ENCODE measurements around the gene NAV3. TPM values are rescaled to one million over a fixed set of nuclear protein-coding genes. Genes with fewer than 3 reads are reported as not detected.
A peak's percentile ranks its signal among the peaks of the same experiment; 100 is the strongest.

The NAV3 gene
- total RNA-seq, 1 experiment from 2014 or later = 6.8 TPM

DNA sequence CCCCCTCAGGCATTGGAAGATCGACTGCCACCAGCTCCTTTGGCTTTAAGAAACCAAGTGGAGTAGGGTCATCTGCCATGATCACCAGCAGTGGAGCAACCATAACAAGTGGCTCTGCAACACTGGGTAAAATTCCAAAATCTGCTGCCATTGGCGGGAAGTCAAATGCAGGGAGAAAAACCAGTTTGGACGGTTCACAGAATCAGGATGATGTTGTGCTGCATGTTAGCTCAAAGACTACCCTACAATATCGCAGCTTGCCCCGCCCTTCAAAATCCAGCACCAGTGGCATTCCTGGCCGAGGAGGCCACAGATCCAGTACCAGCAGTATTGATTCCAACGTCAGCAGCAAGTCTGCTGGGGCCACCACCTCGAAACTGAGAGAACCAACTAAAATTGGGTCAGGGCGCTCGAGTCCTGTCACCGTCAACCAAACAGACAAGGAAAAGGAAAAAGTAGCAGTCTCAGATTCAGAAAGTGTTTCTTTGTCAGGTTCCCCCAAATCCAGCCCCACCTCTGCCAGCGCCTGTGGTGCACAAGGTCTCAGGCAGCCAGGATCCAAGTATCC lies 288.7 kb downstream of the NAV3 start:
- peaks cover 8% of the 10 kb centered on the region for H3K4me1 ChIP-seq (ENCODE audit: insufficient read depth, low read length)
- no peaks in the 10 kb centered on the region for H3F3A ChIP-seq (ENCODE audit: low read length, unreplicated experiment)
- no peaks in the 10 kb centered on the region for H3K9me2 ChIP-seq (replicated peaks; ENCODE audit: low read length)
- no peak overlapping the region for H3K4me2 ChIP-seq (ENCODE audit: low read length)
- H3K9ac ChIP-seq (ENCODE audit: low read length) = no peak overlapping the region
- POLR2A ChIA-PET (ENCODE audit: unreplicated experiment) = no interaction called here
- no peaks in the 10 kb centered on the region for H3K9me3 ChIP-seq (ENCODE audit: low read length)
- CTCF ChIA-PET = no interaction called here
- DNase-seq = peak; percentile 63
- TF ChIP-seq EZH2 (IDR thresholded peaks at IDR 0.05; ENCODE audit: low read length, unreplicated experiment) (no peak), EZH2phosphoT487 (IDR thresholded peaks at IDR 0.05; ENCODE audit: borderline replicate concordance, low read length) (no peak)
- TF ChIP-seq, protein P1, sequence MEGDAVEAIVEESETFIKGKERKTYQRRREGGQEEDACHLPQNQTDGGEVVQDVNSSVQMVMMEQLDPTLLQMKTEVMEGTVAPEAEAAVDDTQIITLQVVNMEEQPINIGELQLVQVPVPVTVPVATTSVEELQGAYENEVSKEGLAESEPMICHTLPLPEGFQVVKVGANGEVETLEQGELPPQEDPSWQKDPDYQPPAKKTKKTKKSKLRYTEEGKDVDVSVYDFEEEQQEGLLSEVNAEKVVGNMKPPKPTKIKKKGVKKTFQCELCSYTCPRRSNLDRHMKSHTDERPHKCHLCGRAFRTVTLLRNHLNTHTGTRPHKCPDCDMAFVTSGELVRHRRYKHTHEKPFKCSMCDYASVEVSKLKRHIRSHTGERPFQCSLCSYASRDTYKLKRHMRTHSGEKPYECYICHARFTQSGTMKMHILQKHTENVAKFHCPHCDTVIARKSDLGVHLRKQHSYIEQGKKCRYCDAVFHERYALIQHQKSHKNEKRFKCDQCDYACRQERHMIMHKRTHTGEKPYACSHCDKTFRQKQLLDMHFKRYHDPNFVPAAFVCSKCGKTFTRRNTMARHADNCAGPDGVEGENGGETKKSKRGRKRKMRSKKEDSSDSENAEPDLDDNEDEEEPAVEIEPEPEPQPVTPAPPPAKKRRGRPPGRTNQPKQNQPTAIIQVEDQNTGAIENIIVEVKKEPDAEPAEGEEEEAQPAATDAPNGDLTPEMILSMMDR (conservative IDR thresholded peaks at IDR 0.05; ENCODE audit: low read depth, low read length) = no peak
- H3K79me2 ChIP-seq (ENCODE audit: low read length) = no peaks in the 10 kb centered on the region
- no TSS peak for BruUV-seq (replicated peaks)
- H3K27me3 ChIP-seq (ENCODE audit: low read length) = no peaks in the 10 kb centered on the region
- no peaks in the 10 kb centered on the region for H4K20me1 ChIP-seq (ENCODE audit: low read length)
- H3K36me3 ChIP-seq (ENCODE audit: low read depth, low read length) = no peaks in the 10 kb centered on the region
- 0 out of 2 replicates have a peak overlapping the region, but pooled peaks have one; percentile 9 for H2AFZ ChIP-seq (ENCODE audit: low read length)
- intact Hi-C loops (cut with micrococcal nuclease) = no loop called here
- H3K4me3 ChIP-seq (ENCODE audit: low read length) = no peak overlapping the region
- ATAC-seq = peak; percentile 27; the same call in 1 of the 2 replicates
- H3K27ac ChIP-seq (ENCODE audit: low read length) = no peak overlapping the region

- no peaks in the 10 kb centered on the region for H4K20me1 ChIP-seq (ENCODE audit: low read length)
- H3K79me2 ChIP-seq (ENCODE audit: low read length) = no peaks in the 10 kb centered on the region
- intact Hi-C loops (cut with micrococcal nuclease) = loop anchor here (5.0 to 10.0 kb wide), 2 partner anchors 178 to 396 kb away; no protein-coding TSS in a partner anchor
- H2AFZ ChIP-seq (ENCODE audit: low read length) = peak overlapping the region; percentile 39; the same call in 1 of the 2 replicates
- no peaks in the 10 kb centered on the region for H3K27me3 ChIP-seq (ENCODE audit: low read length)
- no peak overlapping the region for H3K27ac ChIP-seq (ENCODE audit: low read length)
- H3K4me2 ChIP-seq (ENCODE audit: low read length) = no peak overlapping the region
- ChIA-PET CTCF (no interaction called here), POLR2A (ENCODE audit: unreplicated experiment) (no interaction called here)
- no peak overlapping the region for H3K9ac ChIP-seq (ENCODE audit: low read length)
- no peaks in the 10 kb centered on the region for H3K9me3 ChIP-seq (ENCODE audit: low read length)
- ATAC-seq (no peak), DNase-seq (no peak)
- H3K4me3 ChIP-seq (ENCODE audit: low read length) = no peak overlapping the region
- no peaks in the 10 kb centered on the region for H3K36me3 ChIP-seq (ENCODE audit: low read depth, low read length)
- BruUV-seq (replicated peaks) = no TSS peak
- no peaks in the 10 kb centered on the region for H3K9me2 ChIP-seq (replicated peaks; ENCODE audit: low read length)
- TF ChIP-seq EZH2phosphoT487 (IDR thresholded peaks at IDR 0.05; ENCODE audit: borderline replicate concordance, low read length) = no peak
- TF ChIP-seq EZH2 (IDR thresholded peaks at IDR 0.05; ENCODE audit: low read length, unreplicated experiment) = no peak
- TF ChIP-seq, protein P1 (conservative IDR thresholded peaks at IDR 0.05; ENCODE audit: low read depth, low read length) = no peak
- no peaks in the 10 kb centered on the region for H3F3A ChIP-seq (ENCODE audit: low read length, unreplicated experiment)
- H3K4me1 ChIP-seq (ENCODE audit: insufficient read depth, low read length) = peaks cover 8% of the 10 kb centered on the region
Observed at GRCh38 chr12:78120306-78120705, 289.6 kb downstream of the NAV3 start.

GRCh38 chr12:78120866-78121560 lies 290.3 kb downstream of the NAV3 start:
- ChIA-PET CTCF (interaction anchor here (1.2 kb wide), 1 partner anchor 112 kb away, joined by 4 read pairs; no protein-coding TSS in a partner anchor), POLR2A (ENCODE audit: unreplicated experiment) (no interaction called here)
- intact Hi-C loops (cut with micrococcal nuclease) = loop anchor here (1.0 to 10.0 kb wide), 3 partner anchors 121 to 396 kb away; no protein-coding TSS in a partner anchor
- peak; percentile 49; the same call in 1 of the 2 replicates for ATAC-seq
- H3K27ac ChIP-seq (ENCODE audit: low read length) = no peak overlapping the region
- no peak overlapping the region for H2AFZ ChIP-seq (ENCODE audit: low read length)
- H3K9ac ChIP-seq (ENCODE audit: low read length) = no peak overlapping the region
- peak; percentile 64 for DNase-seq
- H3F3A ChIP-seq (ENCODE audit: low read length, unreplicated experiment) = no peaks in the 10 kb centered on the region
- no peak overlapping the region for H3K4me2 ChIP-seq (ENCODE audit: low read length)
- H3K4me1 ChIP-seq (ENCODE audit: insufficient read depth, low read length) = peaks cover 8% of the 10 kb centered on the region
- no peaks in the 10 kb centered on the region for H3K36me3 ChIP-seq (ENCODE audit: low read depth, low read length)
- BruUV-seq (replicated peaks) = no TSS peak
- no peaks in the 10 kb centered on the region for H3K27me3 ChIP-seq (ENCODE audit: low read length)
- TF ChIP-seq, protein P1 (conservative IDR thresholded peaks at IDR 0.05; ENCODE audit: low read depth, low read length) = peak; percentile 77
- no peak for TF ChIP-seq EZH2phosphoT487 (IDR thresholded peaks at IDR 0.05; ENCODE audit: borderline replicate concordance, low read length)
- no peaks in the 10 kb centered on the region for H3K9me2 ChIP-seq (replicated peaks; ENCODE audit: low read length)
- no peaks in the 10 kb centered on the region for H3K9me3 ChIP-seq (ENCODE audit: low read length)
- H3K79me2 ChIP-seq (ENCODE audit: low read length) = no peaks in the 10 kb centered on the region
- H3K4me3 ChIP-seq (ENCODE audit: low read length) = no peak overlapping the region
- no peaks in the 10 kb centered on the region for H4K20me1 ChIP-seq (ENCODE audit: low read length)

Data from PC-3 (cell line).